GM12892 (cell line): ENCODE data around the gene HOXB13.

ENCODE experiments used
- POLR2A ChIP-seq: IDR thresholded peaks from 2 replicates; pipeline ENCODE4 v1.6.1; 2011; ENCODE audit warnings: low read depth, low read length, control low read depth
- POLR2AphosphoS5 ChIP-seq: IDR thresholded peaks from 2 replicates; pipeline ENCODE4 v1.6.1; 2011; ENCODE audit warnings: low read depth, low read length, control low read depth
- TAF1 ChIP-seq: IDR thresholded peaks from 2 replicates; pipeline ENCODE4 v1.6.1; 2011; ENCODE audit warnings: low read depth, mild to moderate bottlenecking, control low read depth, low read length, borderline replicate concordance

DNA sequence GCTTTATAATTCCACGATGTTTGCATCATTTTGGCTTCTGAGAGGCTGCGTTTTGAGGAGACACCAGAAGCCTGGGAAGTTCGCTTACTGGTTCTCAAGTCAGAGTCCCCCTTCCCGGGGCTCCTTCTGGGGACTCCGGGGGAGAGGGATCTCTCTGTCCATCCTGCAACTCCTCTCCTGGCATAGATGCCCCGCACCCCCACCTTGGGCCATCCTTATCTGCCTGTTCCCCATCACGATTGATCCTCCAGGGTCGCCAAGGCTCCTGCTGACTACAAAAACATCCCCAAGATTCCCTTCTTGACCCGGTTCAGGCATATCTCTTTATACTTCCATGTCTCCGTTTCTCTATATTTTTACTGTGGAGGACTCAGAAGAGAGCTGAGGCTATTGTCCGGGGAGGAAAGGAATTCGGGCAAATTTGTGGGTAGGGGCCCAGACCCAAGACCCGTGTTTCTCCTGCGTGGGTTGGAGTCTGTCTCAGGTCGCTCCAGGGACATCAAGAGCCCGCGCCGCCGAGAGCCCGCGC, 18.4 kb upstream of the HOXB13 start:
- TF ChIP-seq POLR2A: no peak
- no peak for TF ChIP-seq TAF1
- TF ChIP-seq POLR2AphosphoS5: no peak
